Measurements from ENCODE around the gene FMOD. TPM values are rescaled to one million over a fixed set of nuclear protein-coding genes. Genes with fewer than 3 reads are reported as not detected.
A peak's percentile ranks its signal among the peaks of the same experiment; 100 is the strongest.

FMOD gene
- total RNA-seq, 1 experiment from 2014 or later = 0.69 TPM

- Histone ChIP-seq H3K4me1 (ENCODE audit: insufficient read depth, low read length, poor library complexity, severe bottlenecking) (peaks cover 35% of the 10 kb centered on the region), H3K9me3 (ENCODE audit: low read depth, low read length, poor library complexity, severe bottlenecking) (no peaks in the 10 kb centered on the region), H3K36me3 (ENCODE audit: insufficient read depth, low read length, poor library complexity, severe bottlenecking) (no peaks in the 10 kb centered on the region), H3K4me3 (ENCODE audit: low read depth, low read length, poor library complexity, severe bottlenecking) (peak overlapping the region; percentile 52), H3K27ac (ENCODE audit: low read depth, low read length, poor library complexity, severe bottlenecking) (peak overlapping the region; percentile 81), H3K27me3 (replicated peaks; ENCODE audit: insufficient read depth, low read depth, low read length, poor library complexity) (no peaks in the 10 kb centered on the region)
- TF ChIP-seq EZH2 (IDR thresholded peaks at IDR 0.05; ENCODE audit: borderline replicate concordance, low read depth, low read length, poor library complexity, severe bottlenecking) (no peak), CTCF (conservative IDR thresholded peaks at IDR 0.05; ENCODE audit: low read depth, low read length) (peak; percentile 66)
- ChIA-PET POLR2A (ENCODE audit: low non-redundant PET) (interaction anchor here (0.6 kb wide), 1 partner anchor 584 kb away, joined by 3 read pairs; no protein-coding TSS in a partner anchor), CTCF (interaction anchor here (0.7 to 1.8 kb wide), 7 partner anchors 9 to 385 kb away, joined by 3 to 14 read pairs (median 5); partner anchors contain the start of gene BTG2)
- intact Hi-C loops (cut with micrococcal nuclease; ENCODE audit: unreplicated experiment) = loop anchor here (1.0 kb wide), 1 partner anchor 12 kb away; no protein-coding TSS in a partner anchor
- no TSS peak for BruUV-seq (replicated peaks)
- DNase-seq (ENCODE audit: low spot score) = peak; percentile 77
Observed at GRCh38 chr1:203327684-203328457, 23.1 kb downstream of the FMOD start.

GRCh38 chr1:203326830-203327683 lies 23.9 kb downstream of the FMOD start:
- Histone ChIP-seq H3K36me3 (ENCODE audit: insufficient read depth, low read length, poor library complexity, severe bottlenecking) (no peaks in the 10 kb centered on the region), H3K27me3 (replicated peaks; ENCODE audit: insufficient read depth, low read depth, low read length, poor library complexity) (no peaks in the 10 kb centered on the region), H3K27ac (ENCODE audit: low read depth, low read length, poor library complexity, severe bottlenecking) (peak overlapping the region; percentile 81), H3K4me1 (ENCODE audit: insufficient read depth, low read length, poor library complexity, severe bottlenecking) (peaks cover 39% of the 10 kb centered on the region), H3K9me3 (ENCODE audit: low read depth, low read length, poor library complexity, severe bottlenecking) (no peaks in the 10 kb centered on the region), H3K4me3 (ENCODE audit: low read depth, low read length, poor library complexity, severe bottlenecking) (peak overlapping the region; percentile 52)
- intact Hi-C loops (cut with micrococcal nuclease; ENCODE audit: unreplicated experiment) = no loop called here
- POLR2A ChIA-PET (ENCODE audit: low non-redundant PET) = interaction anchor here (0.5 to 0.6 kb wide), 2 partner anchors 22 to 585 kb away, joined by 3 to 6 read pairs; no protein-coding TSS in a partner anchor
- TF ChIP-seq CTCF (conservative IDR thresholded peaks at IDR 0.05; ENCODE audit: low read depth, low read length) (no peak), EZH2 (IDR thresholded peaks at IDR 0.05; ENCODE audit: borderline replicate concordance, low read depth, low read length, poor library complexity, severe bottlenecking) (no peak)
- peak; percentile 95 for DNase-seq (ENCODE audit: low spot score)
- CTCF ChIA-PET = interaction anchor here (0.7 to 1.8 kb wide), 7 partner anchors 10 to 386 kb away, joined by 3 to 14 read pairs (median 5); partner anchors contain the start of gene BTG2
- no TSS peak for BruUV-seq (replicated peaks)

GRCh38 chr1:203325418-203326091 lies 25.4 kb downstream of the FMOD start:
- H3K9me3 ChIP-seq (ENCODE audit: low read depth, low read length, poor library complexity, severe bottlenecking) = no peaks in the 10 kb centered on the region
- H3K36me3 ChIP-seq (ENCODE audit: insufficient read depth, low read length, poor library complexity, severe bottlenecking) = no peaks in the 10 kb centered on the region
- CTCF ChIA-PET = no interaction called here
- no TSS peak for BruUV-seq (replicated peaks)
- no peak overlapping the region for H3K4me3 ChIP-seq (ENCODE audit: low read depth, low read length, poor library complexity, severe bottlenecking)
- intact Hi-C loops (cut with micrococcal nuclease; ENCODE audit: unreplicated experiment) = no loop called here
- H3K27ac ChIP-seq (ENCODE audit: low read depth, low read length, poor library complexity, severe bottlenecking) = no peak overlapping the region
- H3K27me3 ChIP-seq (replicated peaks; ENCODE audit: insufficient read depth, low read depth, low read length, poor library complexity) = no peaks in the 10 kb centered on the region
- TF ChIP-seq EZH2 (IDR thresholded peaks at IDR 0.05; ENCODE audit: borderline replicate concordance, low read depth, low read length, poor library complexity, severe bottlenecking) (no peak), CTCF (conservative IDR thresholded peaks at IDR 0.05; ENCODE audit: low read depth, low read length) (no peak)
- POLR2A ChIA-PET (ENCODE audit: low non-redundant PET) = no interaction called here
- H3K4me1 ChIP-seq (ENCODE audit: insufficient read depth, low read length, poor library complexity, severe bottlenecking) = peaks cover 48% of the 10 kb centered on the region
- DNase-seq (ENCODE audit: low spot score) = no peak

Measured in A673 (cell line).